ENCODE results near the gene CNTRL.
A peak's percentile ranks its signal among the peaks of the same experiment; 100 is the strongest.

CNTRL gene

GRCh38 chr9:121183666-121184423 lies 109.1 kb downstream of the CNTRL start:
- no peak for DNase-seq

- no peak for DNase-seq
These were observed 109.7 kb downstream of the CNTRL start for GRCh38 chr9:121184463-121184862.

- no peak for DNase-seq
These were observed 110.5 kb downstream of the CNTRL start for GRCh38 chr9:121185178-121185745.

GRCh38 chr9:121185774-121186403 lies 111.1 kb downstream of the CNTRL start:
- no peak for DNase-seq

GRCh38 chr9:121187636-121188305 lies 113.0 kb downstream of the CNTRL start:
- DNase-seq, result no peak

- no peak for DNase-seq
These were observed 114.3 kb downstream of the CNTRL start for GRCh38 chr9:121189006-121189405.

- DNase-seq, result no peak
These were observed 114.9 kb downstream of the CNTRL start for GRCh38 chr9:121189660-121190059.

GRCh38 chr9:121191235-121191634 lies 116.5 kb downstream of the CNTRL start:
- DNase-seq, result no peak

GRCh38 chr9:121192518-121192917 lies 117.8 kb downstream of the CNTRL start:
- no peak for DNase-seq

GRCh38 chr9:121192959-121193640 lies 118.3 kb downstream of the CNTRL start:
- DNase-seq, result no peak

- DNase-seq, result no peak
These were observed 120.0 kb downstream of the CNTRL start for GRCh38 chr9:121194730-121195129.

- no peak for DNase-seq
These were observed 121.6 kb downstream of the CNTRL start for GRCh38 chr9:121196389-121196788.

GRCh38 chr9:121197132-121197531 lies 122.4 kb downstream of the CNTRL start:
- DNase-seq, result no peak

- DNase-seq, result no peak
These were observed 123.8 kb downstream of the CNTRL start for GRCh38 chr9:121198512-121199042.

GRCh38 chr9:121199921-121200320 lies 125.2 kb downstream of the CNTRL start:
- DNase-seq, result no peak

GRCh38 chr9:121200356-121200755 lies 125.6 kb downstream of the CNTRL start:
- DNase-seq, result no peak

- DNase-seq, result no peak
These were observed 126.4 kb downstream of the CNTRL start for GRCh38 chr9:121201045-121201737.

GRCh38 chr9:121201738-121202533 lies 127.2 kb downstream of the CNTRL start, which contains the start of gene RAB14:
Gene RAB14 (minus strand): TSS chr9:121201869. CDS start chr9:121193412, 8,457 bp downstream.
- DNase-seq, result peak; percentile 98

- DNase-seq, result no peak
These were observed 129.4 kb downstream of the CNTRL start for GRCh38 chr9:121204121-121204520.

- DNase-seq, result no peak
These were observed 129.9 kb downstream of the CNTRL start for GRCh38 chr9:121204611-121205010.

Measured in KG1 (cell line).